HEK293T (cell line): Measurements from ENCODE around the gene GPD1.

Experiments
- ARNT ChIP-seq: fragments of 450-650 bp; IDR thresholded peaks from 2 replicates; pipeline ENCODE4 v1.6.1; 2017; ENCODE audit warnings: mild to moderate bottlenecking
- FOXA1 ChIP-seq: fragments of 450-650 bp; IDR thresholded peaks from 2 replicates; pipeline ENCODE4 v1.6.1; 2016; ENCODE audit warnings: mild to moderate bottlenecking
- FOXK2 ChIP-seq: fragments of 450-650 bp; IDR thresholded peaks from 2 replicates; pipeline ENCODE4 v1.6.1; 2016; ENCODE audit warnings: mild to moderate bottlenecking
- FOXM1 ChIP-seq: fragments of 450-650 bp; IDR thresholded peaks from 2 replicates; pipeline ENCODE4 v1.6.1; 2017; ENCODE audit warnings: mild to moderate bottlenecking, borderline replicate concordance
- HDGF ChIP-seq: fragments of 450-650 bp; IDR thresholded peaks from 2 replicates; pipeline ENCODE4 v1.6.1; 2017; ENCODE audit warnings: antibody characterized with exemption, borderline replicate concordance
- L3MBTL2 ChIP-seq: fragments of 450-650 bp; conservative IDR thresholded peaks from 2 replicates; pipeline ENCODE4 v1.6.1; 2016; ENCODE audit warnings: mild to moderate bottlenecking
- LEF1 ChIP-seq: fragments of 450-650 bp; IDR thresholded peaks from 2 replicates; pipeline ENCODE4 v1.6.1; 2017; ENCODE audit warnings: mild to moderate bottlenecking, borderline replicate concordance
- NFRKB ChIP-seq: fragments of 450-650 bp; IDR thresholded peaks from 2 replicates; pipeline ENCODE4 v1.6.1; 2016; ENCODE audit warnings: mild to moderate bottlenecking, moderate library complexity
- SP1 ChIP-seq: fragments of 450-650 bp; IDR thresholded peaks from 2 replicates; pipeline ENCODE4 v1.6.1; 2017
- SUZ12 ChIP-seq: fragments of 450-650 bp; IDR thresholded peaks from 2 replicates; pipeline ENCODE4 v1.6.1; 2016; ENCODE audit warnings: mild to moderate bottlenecking
- TARDBP ChIP-seq: fragments of 450-650 bp; IDR thresholded peaks from 2 replicates; pipeline ENCODE4 v1.6.1; 2016
- TF ChIP-seq, protein P1 (sequence below): fragments of 450-650 bp; IDR thresholded peaks from 2 replicates; pipeline ENCODE4 v1.6.1; 2016

DNA sequence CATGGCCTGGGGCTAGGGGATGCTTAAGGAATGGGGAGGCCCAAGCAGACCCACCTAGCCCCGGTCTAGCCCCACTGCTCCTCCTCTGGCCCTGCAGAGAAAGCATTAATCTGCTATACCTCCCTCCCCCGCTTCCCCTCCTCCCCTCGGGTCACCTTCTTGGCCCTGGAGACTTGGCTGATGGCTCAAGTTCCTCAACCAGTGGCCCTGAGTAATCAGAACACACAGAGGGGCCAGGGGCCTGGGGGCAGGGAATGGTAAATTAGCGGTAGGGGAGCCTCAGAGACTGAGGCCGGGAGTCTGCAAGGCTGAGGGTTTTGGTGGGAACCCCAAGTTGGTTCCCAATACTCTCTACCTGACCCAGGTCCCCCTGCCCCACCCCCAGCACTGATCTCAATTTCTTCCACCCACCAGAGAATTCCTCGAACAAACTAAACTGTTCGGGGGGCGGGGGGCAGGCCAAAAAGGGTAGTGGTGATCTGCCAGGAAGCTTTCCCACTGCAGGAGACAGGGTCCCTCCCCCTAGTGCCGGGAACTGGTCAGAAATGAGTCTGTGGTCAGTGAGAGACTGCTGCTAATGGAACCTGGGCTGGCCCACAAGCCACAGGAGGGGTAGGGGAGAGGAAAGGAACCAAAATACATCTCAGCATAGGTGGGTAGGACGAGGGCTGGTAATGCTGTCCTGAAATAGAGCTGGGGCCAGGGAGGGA lies 31.5 kb upstream of the GPD1 start:
- TF ChIP-seq, protein P1, sequence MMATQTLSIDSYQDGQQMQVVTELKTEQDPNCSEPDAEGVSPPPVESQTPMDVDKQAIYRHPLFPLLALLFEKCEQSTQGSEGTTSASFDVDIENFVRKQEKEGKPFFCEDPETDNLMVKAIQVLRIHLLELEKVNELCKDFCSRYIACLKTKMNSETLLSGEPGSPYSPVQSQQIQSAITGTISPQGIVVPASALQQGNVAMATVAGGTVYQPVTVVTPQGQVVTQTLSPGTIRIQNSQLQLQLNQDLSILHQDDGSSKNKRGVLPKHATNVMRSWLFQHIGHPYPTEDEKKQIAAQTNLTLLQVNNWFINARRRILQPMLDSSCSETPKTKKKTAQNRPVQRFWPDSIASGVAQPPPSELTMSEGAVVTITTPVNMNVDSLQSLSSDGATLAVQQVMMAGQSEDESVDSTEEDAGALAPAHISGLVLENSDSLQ, result no peak
- no peak for TF ChIP-seq SP1
- no peak for TF ChIP-seq FOXA1
- no peak for TF ChIP-seq LEF1
- TF ChIP-seq L3MBTL2, result no peak
- TF ChIP-seq FOXM1, result no peak
- TF ChIP-seq SUZ12, result no peak
- TF ChIP-seq TARDBP, result no peak
- TF ChIP-seq NFRKB, result no peak
- TF ChIP-seq ARNT, result no peak
- no peak for TF ChIP-seq HDGF
- no peak for TF ChIP-seq FOXK2
